GM19193 (cell line): ENCODE data around the gene UMPS.

Experiments used
- POLR2A ChIP-seq: IDR thresholded peaks from 4 replicates; pipeline ENCODE4 v1.6.1; 2011; ENCODE audit not compliant: insufficient read depth, insufficient read length; ENCODE audit errors: extremely low read depth

Gene UMPS

DNA sequence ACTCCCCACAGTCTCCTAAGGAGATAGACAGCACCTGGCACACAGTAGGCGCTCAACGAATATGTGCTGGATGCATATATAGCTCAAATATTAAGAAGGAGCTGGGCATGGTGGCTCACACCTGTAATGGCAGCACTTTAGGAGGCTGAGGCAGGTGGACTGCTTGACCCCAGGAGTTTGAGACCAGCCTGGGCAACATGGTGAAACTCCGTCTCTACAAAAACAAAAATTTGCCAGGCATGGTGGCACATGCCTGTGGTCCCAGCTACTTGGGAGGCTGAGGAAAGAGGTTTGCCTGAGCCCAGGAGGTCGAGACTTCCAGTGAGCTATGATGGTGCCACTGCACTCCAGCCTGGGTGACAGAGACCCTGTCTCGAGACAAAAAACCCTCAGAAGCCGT lies 37.4 kb downstream of the UMPS start:
- no peak for TF ChIP-seq POLR2A

DNA sequence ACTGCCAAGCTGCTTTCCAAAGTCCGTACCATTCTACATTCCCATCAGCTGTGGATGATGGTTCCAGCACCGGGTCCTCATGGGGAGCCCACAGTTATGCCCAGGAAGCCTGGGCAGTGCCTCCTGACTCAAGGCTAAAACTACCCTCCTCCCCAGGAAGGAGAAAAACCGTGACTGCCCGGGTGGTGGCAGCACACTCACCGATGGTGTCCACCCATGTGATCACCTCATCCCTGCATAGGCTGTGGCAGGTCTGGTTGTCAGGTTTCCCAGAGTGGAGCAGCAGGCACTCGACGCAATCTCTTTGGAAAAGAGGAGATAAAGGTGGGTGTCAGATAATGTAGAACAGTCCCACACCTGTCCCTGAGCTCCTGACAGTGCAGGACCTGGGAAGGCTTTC lies 38.6 kb downstream of the UMPS start:
- no peak for TF ChIP-seq POLR2A

DNA sequence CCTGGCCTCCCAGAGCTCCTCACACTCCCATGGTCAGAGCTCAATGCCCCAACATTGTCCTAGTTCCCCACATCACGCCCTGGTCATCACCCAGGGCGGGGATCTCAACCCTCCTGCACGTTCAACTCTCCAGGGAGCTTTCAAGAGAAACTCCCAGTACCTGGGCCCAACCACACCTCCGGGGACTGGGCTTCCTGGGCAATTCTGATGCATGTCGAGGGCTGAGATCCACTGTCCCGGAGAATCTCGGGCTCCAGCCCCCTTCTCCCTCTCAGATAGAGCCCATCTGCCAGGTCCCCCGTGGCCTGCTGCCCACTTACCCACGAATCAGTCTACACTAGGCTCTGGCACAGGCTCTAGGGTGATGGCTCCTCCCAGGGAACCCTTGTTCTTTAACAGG lies 39.2 kb downstream of the UMPS start:
- TF ChIP-seq POLR2A: no peak

DNA sequence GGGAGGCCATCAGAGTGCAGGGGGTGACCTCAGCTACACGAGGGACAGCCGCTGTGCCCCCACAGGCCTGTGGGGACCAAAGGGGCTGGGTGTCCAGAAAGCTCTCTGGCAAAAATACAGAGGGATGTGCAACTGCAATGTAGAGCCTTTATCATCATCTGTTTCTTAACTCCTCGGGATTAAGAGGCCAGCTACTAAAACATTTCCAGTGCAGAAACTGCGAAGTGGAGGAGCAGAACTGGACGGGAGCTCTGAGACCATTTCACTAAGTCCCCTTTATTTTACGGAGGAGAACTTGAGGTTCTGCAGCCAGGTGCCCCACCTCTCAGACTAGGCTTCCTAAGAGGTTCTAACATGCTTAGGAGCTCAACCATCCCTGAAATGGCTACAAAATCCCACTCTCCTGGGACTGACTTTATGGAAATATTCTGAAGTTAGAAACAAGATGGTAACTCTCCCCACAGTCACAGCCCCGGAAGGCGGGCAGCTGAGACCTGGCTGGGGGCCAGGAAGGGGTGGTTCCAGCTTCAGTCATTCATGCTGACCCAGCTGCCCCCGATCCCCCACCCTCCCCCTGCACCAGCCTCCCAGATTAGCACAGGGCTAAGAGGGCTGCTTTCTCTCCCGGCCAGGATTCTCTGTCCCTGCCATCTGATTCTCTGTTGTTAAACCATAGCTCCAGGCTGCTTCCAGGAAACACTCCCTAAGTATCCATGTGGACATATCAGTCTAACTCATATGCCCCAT lies 40.3 kb downstream of the UMPS start:
- TF ChIP-seq POLR2A: no peak

DNA sequence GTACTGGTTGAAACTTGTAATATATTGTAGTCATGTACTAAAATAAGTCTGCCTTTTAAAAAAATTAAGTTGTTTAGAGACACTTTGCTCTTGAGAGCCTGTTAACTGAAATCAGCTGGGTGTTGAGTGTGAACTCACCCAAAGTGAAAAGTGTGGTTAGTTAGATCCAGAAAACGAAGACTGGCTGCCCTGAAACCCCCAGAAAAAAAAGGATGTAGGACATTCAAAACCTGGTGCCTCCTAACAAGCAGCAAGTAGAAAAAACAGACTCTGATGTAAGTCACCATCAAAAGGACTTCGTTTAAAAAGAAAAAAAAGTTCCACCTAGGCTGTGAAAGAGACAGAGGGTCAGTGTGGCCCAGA lies 40.8 kb downstream of the UMPS start:
- no peak for TF ChIP-seq POLR2A

DNA sequence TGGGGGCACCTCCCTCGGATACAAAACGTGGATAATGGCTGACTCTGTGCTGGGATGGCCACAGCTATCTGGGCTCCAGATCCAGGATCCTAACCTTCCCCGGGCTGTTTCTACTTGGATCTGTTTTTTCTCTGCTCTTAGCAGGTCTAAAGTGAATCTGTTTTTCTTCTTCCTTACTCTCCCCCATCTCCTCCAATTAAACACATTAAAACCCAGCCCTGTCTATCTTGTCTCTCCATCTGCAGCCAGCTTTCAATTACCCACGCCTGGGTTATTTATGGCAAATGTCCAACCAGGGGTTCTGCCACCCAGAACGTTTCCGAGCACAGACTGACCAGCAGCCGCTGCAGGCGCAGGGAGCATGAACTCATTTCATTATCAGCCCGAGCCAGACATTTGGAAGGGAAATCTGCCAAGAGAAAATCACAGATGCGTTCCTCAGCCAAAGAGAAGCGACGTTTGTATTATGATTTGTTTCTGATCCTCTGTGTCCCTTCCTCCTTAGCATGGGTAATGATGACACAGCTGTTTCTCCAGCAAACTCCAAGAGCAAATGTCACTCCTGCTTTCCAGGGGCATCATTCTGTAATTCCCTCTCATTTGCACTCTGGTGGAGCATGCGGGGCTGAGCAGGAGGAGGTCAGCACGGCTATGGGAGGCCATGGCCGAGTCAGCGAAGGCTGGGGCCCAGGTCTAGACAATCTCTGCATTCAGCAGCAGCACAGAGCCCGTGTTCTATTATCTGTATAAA lies 42.0 kb downstream of the UMPS start:
- no peak for TF ChIP-seq POLR2A

DNA sequence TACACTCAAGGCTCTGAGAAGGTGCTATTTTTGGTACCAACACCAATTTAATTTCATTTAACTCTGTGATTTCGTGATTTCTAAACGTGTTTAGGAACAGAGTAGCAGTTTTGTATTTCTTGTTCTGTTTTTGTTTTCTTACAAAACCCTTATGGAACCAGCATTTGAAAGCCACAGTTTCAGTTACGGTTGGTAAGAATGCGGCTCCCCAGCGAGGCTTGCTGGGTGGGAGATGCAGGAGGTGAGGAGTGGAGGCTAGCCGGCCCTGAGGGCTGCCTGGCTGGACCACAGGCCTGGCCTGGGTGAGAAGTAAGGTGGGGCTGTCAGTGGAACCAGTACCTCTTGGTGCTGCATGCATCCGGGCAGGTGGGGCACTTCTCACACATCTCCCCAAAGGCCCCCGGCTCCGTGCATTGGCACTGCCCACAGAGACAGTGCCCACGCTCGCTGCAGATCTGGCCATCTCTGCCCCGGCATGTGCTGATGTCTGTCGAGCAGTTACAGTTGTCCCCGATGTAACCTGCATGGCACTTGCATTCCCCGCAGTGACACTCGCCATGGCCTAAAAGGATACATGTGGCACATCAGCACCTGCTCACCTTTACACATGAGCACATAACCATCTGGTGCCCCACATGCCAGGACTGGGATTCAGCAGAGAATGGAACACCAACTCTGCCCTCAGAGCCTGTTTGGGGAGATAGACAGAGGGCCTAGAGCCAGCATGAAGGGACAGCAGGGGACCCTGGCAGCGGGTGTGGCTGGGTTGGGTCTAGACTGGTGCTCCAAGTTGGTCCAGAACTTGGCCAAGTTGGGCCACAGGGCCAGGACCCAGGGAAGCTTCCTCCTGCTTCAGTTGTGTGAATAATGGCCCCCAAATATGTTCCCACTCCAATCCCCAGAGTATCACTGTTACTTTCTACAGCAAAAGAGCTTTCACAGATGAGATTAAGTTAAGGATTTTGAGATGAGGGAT lies 43.4 kb downstream of the UMPS start:
- no peak for TF ChIP-seq POLR2A

DNA sequence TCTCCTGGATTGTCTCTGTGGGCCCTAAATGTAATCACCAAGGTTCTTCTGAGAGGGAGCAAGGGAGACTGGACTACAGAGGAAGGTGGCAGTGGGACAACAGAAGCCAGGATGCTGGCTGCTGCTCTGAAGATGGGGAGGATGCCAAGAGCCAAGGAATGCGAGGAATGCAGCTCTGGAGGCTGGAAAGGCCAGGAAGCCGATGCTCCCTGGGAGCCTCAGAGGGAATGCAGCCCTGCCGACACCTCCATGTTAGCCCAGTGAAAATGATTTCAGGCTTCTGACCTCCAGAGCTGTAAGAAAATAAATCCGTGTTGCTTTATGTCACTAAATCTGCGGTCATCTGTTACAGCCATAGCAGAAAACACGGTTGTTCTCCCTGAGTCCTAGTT lies 44.1 kb downstream of the UMPS start:
- no peak for TF ChIP-seq POLR2A

DNA sequence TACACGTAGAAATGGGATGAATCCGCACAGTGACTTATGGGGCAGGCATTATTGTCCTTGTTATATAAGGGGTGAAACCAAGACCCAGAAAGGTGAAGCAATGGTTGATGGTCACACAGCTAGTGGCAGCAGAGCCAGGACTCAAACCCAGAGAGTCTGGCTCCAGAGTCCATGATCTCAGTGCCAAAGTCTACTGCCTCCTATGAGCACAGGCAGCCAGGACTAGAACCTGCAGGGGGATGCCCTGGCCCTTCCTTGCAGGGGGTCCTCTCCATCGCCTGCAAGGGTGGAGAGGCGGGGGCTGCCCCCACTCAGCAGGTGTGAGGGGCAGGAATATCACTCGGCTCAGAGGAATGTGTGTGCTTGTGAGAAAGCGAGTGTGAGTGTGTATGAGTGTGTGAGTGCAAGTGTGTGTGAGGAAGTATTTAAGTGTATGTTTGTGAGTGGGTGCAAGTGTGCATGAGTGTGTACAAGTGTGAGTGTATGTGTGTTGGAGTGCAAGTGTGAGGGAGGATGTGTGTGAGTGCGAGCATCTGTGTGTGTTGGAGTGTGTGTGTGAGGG lies 44.7 kb downstream of the UMPS start:
- TF ChIP-seq POLR2A: no peak

DNA sequence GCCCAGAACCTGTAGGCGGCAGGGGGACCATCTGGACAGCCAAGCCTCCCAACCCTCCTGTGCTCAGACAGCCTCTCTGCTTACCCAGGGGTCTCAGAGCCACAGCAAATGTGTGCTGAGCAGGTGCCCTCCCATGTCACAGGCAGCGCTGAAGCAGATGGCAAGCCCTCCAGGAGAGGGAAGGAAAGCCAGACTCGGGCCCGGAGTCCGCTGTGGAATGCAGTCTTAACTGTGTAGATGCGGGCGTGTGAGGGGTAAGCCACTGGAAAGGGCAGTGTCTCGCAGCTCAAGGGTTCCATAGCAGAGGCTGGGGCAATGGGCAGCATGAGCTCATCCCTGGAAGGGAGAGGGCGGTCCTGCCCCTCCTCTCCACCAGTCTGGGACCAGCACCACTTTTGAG lies 45.6 kb downstream of the UMPS start:
- no peak for TF ChIP-seq POLR2A

DNA sequence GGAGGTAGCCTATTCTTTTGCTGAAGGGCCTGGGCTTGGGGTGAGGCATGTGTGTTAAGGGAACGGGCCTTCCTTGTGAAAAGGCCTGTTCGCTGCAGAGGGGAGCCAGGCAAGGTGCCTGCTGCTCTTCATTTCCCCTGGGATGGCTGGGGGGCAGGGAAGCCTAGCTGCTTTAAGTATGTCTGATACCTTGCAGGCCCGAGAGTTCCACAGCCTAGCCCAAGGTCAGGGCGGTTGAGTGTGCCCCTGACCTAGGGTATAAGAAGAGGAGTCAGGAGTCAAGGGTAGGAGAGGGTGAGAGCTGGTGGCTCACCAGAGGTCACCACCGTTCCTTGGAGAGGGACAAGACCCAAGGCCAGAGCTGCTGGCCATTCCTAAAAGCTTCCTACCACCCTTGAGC lies 46.6 kb downstream of the UMPS start:
- TF ChIP-seq POLR2A: no peak

DNA sequence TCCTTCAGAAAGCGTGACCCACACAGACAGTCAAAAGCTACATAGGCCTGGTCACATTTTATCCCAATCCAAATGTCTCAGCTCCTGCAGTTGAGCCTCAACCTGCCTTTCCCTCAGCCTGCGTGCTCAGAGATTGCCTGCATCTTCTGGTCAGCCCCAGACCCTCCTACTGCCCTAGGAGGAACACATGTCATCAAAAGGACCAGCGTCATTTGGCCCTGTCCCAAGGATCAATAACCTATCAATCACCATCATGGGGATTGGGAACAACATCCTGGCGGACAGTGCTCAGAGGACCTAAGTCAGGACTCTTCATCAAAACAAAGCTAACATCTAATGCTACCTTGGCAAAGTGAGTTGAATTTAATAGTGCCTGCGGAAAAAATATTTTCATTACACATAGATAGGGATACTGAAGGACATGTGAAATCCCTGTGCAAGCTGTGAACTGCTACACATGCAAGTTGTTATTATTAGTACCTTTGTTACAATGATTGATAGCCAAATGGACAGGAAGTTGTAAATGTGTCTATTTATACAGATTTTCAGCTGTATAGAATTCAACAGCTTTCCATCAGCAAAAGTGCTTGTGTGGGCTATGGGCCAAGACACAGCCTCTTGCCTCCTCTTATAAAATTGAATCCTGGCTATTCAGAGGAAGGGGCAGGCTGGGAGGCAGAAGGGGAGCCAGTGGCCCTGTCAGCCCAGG lies 47.7 kb downstream of the UMPS start:
- no peak for TF ChIP-seq POLR2A

DNA sequence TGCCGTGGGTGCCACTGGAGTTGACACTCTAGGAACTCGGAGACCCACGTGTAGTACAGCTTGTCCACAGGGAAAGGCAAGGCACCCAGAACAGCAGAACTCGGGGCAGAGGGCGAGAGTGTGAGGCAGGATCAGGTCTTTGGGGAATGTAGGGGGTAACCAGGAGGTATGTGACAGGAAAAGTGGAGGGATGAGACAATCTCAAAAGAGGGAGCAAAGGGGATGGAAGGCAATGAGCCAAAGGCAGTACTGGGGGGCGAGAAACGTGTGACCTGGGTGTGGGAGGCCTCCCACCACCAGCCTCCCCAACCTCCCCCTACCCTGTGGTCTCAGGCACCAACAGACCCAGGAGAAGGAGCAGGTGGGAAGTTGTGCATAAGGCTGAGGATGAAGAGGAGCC lies 48.9 kb downstream of the UMPS start:
- no peak for TF ChIP-seq POLR2A

DNA sequence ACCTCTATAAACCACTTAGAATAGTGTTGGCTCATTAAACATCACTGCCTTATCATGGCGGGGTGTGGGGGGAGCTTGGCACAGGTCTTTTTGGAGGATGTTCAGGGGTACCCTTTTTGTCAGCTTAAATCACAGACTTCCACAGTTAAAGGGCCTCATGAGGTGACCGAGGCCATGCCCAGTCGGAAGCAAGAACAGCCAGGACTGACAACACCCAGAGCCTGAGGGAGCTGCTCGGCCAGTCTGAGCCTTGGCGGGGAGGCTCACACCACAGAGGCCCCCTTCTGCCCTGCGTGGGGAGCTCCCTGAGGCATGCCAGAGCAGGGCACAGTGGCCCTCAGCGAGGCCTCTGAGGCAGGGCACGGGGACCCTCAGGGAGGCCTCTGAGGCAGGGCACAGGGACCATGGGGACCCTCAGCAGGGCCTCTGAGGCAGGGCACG lies 49.5 kb downstream of the UMPS start:
- TF ChIP-seq POLR2A: no peak
